Measurements from ENCODE around the gene CACNG5.

- TF ChIP-seq REST (IDR thresholded peaks at IDR 0.05; ENCODE audit: borderline replicate concordance) (no peak), POLR2AphosphoS5 (IDR thresholded peaks at IDR 0.05) (no peak), EZH2 (IDR thresholded peaks at IDR 0.05; ENCODE audit: borderline replicate concordance, insufficient read depth, low read length, poor library complexity, severe bottlenecking) (no peak)
These were observed 57.3 kb downstream of the CACNG5 start for GRCh38 chr17:66892246-66892645.

Measured in neural cell (in vitro differentiated cells).